ENCODE measurements around the gene KLF6.

The KLF6 gene

DNA sequence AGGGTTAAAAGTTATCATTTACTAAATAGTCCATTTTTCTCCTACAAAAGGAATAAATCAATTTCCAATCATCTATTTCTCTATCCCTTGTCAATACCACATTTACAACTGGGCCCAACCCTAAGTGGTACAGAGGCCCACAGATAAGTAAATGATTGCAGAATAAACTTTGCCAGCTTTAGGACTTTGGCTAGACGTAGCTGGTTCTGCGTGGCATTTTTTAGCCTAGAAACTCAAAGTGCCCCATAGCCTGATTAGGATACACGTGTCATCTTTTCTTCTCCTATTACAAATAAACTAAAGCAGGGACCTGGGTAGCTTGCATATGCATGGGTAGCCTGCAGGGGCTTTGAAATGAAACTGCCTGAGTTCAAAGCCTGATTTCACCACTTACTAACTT lies 56.4 kb downstream of the KLF6 start:
- DNase-seq (ENCODE audit: low read depth): no peak

DNA sequence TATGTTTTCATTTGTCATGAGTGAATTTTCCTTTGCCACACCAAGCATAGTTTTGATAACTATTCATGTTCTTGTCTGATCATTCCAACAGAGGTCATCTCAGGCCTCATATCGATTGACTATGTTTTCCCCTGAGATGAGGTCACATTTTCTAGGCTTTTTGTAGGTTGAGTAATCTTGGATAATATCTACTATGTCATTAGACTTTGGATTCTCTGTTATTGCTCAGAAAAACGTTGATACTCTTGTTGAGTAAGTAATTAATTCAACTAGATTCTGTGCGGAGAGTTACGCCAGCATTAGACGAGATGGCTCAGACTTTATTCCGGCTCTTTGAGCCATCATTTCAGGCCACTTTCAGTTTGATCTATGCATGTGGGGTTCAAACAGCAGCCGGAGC lies 57.7 kb downstream of the KLF6 start:
- no peak for DNase-seq (ENCODE audit: low read depth)

All from stromal cell of bone marrow (primary cell).